Large intestine (tissue), 3 donors: ENCODE results near the gene ELF3. TPM values are rescaled to one million over a fixed set of nuclear protein-coding genes. Genes with fewer than 3 reads are reported as not detected.

ENCODE experiments used
- DNase-seq, 2 donors: peaks; one replicate each; pipeline versions ENCODE4 v3.0.0 to v3.0.0-alpha.2; 2013
- H3K27ac ChIP-seq: one replicate; pipeline ENCODE4 v1.5.1; 2013; ENCODE audit warnings: low read length
- H3K27me3 ChIP-seq: 2 replicates; pipeline ENCODE4 v1.6.1; 2013; ENCODE audit warnings: low read length; ENCODE audit not compliant: control insufficient read depth, insufficient read depth
- H3K36me3 ChIP-seq: 2 replicates; pipeline ENCODE4 v1.6.1; 2013; ENCODE audit warnings: low read length; ENCODE audit not compliant: control insufficient read depth, insufficient read depth
- H3K4me1 ChIP-seq: one replicate; pipeline ENCODE4 v1.6.1; 2013; ENCODE audit warnings: low read length; ENCODE audit not compliant: control insufficient read depth, insufficient read depth
- H3K4me3 ChIP-seq: one replicate; pipeline ENCODE4 v1.5.1; 2013; ENCODE audit warnings: low read length
- H3K9me3 ChIP-seq: one replicate; pipeline ENCODE4 v1.6.1; 2013; ENCODE audit warnings: mild to moderate bottlenecking, low read depth, low read length, moderate library complexity; ENCODE audit not compliant: control insufficient read depth
- WGBS: methylation state at CpG from one replicate; pipeline ENCODE4 v1.1.5; 2013; ENCODE audit warnings: low lambda C conversion rate; ENCODE audit not compliant: insufficient coverage; 5-methylcytosine and 5-hydroxymethylcytosine counted together
- polyA plus RNA-seq: library from polyadenylated mRNA; unstranded; fragments of 120-200 nt; gene quantifications from one replicate; pipeline ENCODE4 v1.2.1, GENCODE V29; 2013

The ELF3 gene
- polyA plus RNA-seq, 1 donor = 594 TPM

- H3K4me3 ChIP-seq = no peak overlapping the region
- no peaks in the 10 kb centered on the region for H3K9me3 ChIP-seq
- H3K27ac ChIP-seq = peak overlapping the region; percentile 99
- H3K36me3 ChIP-seq = peaks cover 48% of the 10 kb centered on the region
- peak; percentile 25 to 52 for DNase-seq
- no peaks in the 10 kb centered on the region for H3K27me3 ChIP-seq
- H3K4me1 ChIP-seq = peaks cover 37% of the 10 kb centered on the region
- no CpG with 5 or more reads among the region's 2 CpGs for WGBS
These were observed 4.4 kb upstream of the ELF3 start for GRCh38 chr1:202005958-202006357.

- peak overlapping the region; percentile 99 for H3K27ac ChIP-seq
- WGBS = no CpG with 5 or more reads among the region's 8 CpGs
- H3K4me3 ChIP-seq = peak overlapping the region; percentile 36
- no peaks in the 10 kb centered on the region for H3K27me3 ChIP-seq
- H3K9me3 ChIP-seq = no peaks in the 10 kb centered on the region
- peaks cover 44% of the 10 kb centered on the region for H3K36me3 ChIP-seq
- H3K4me1 ChIP-seq = peaks cover 37% of the 10 kb centered on the region
- peak in 1 of 2 donors; percentile 65 for DNase-seq
These were observed 3.1 kb upstream of the ELF3 start for GRCh38 chr1:202007304-202007703.

- peak overlapping the region; percentile 45 for H3K4me3 ChIP-seq
- no peaks in the 10 kb centered on the region for H3K27me3 ChIP-seq
- DNase-seq = peak; percentile 97 to 98
- no CpG with 5 or more reads among the region's 11 CpGs for WGBS
- H3K27ac ChIP-seq = peak overlapping the region; percentile 99
- H3K9me3 ChIP-seq = no peaks in the 10 kb centered on the region
- peaks cover 37% of the 10 kb centered on the region for H3K4me1 ChIP-seq
- H3K36me3 ChIP-seq = peaks cover 44% of the 10 kb centered on the region
These were observed 2.4 kb upstream of the ELF3 start for GRCh38 chr1:202007805-202008489.

GRCh38 chr1:202009326-202010179 is 834 bp upstream of the ELF3 start:
- peak overlapping the region; percentile 45 for H3K4me3 ChIP-seq
- no CpG with 5 or more reads among the region's 11 CpGs for WGBS
- H3K4me1 ChIP-seq = peaks cover 41% of the 10 kb centered on the region
- H3K27me3 ChIP-seq = no peaks in the 10 kb centered on the region
- no peaks in the 10 kb centered on the region for H3K9me3 ChIP-seq
- H3K36me3 ChIP-seq = peaks cover 45% of the 10 kb centered on the region
- H3K27ac ChIP-seq = peak overlapping the region; percentile 99
- DNase-seq = peak; percentile 85 to 92

- DNase-seq = peak in 1 of 2 donors; percentile 51
- Histone ChIP-seq H3K4me1 (peaks cover 31% of the 10 kb centered on the region), H3K9me3 (no peaks in the 10 kb centered on the region), H3K36me3 (peaks cover 50% of the 10 kb centered on the region), H3K4me3 (peak overlapping the region; percentile 68), H3K27ac (peak overlapping the region; percentile 93), H3K27me3 (no peaks in the 10 kb centered on the region)
- WGBS = no CpG with 5 or more reads among the region's 11 CpGs
These were observed 1.6 kb downstream of the ELF3 start for GRCh38 chr1:202011994-202012393.

GRCh38 chr1:202012544-202013478 is 2.4 kb downstream of the ELF3 start:
- peaks cover 49% of the 10 kb centered on the region for H3K36me3 ChIP-seq
- peak overlapping the region; percentile 68 for H3K4me3 ChIP-seq
- peak in 1 of 2 donors; percentile 58 for DNase-seq
- no peaks in the 10 kb centered on the region for H3K27me3 ChIP-seq
- no peaks in the 10 kb centered on the region for H3K9me3 ChIP-seq
- WGBS = no CpG with 5 or more reads among the region's 35 CpGs
- H3K27ac ChIP-seq = peak overlapping the region; percentile 93
- peaks cover 28% of the 10 kb centered on the region for H3K4me1 ChIP-seq

- no peaks in the 10 kb centered on the region for H3K27me3 ChIP-seq
- peaks cover 49% of the 10 kb centered on the region for H3K36me3 ChIP-seq
- peak in 1 of 2 donors; percentile 57 for DNase-seq
- WGBS = no CpG with 5 or more reads among the region's 12 CpGs
- H3K27ac ChIP-seq = peak overlapping the region; percentile 93
- H3K4me3 ChIP-seq = peak overlapping the region; percentile 68
- H3K9me3 ChIP-seq = no peaks in the 10 kb centered on the region
- H3K4me1 ChIP-seq = peaks cover 30% of the 10 kb centered on the region
These were observed 3.2 kb downstream of the ELF3 start for GRCh38 chr1:202013603-202014002.

GRCh38 chr1:202014060-202014459 is 3.7 kb downstream of the ELF3 start:
- H3K9me3 ChIP-seq = no peaks in the 10 kb centered on the region

GRCh38 chr1:202014915-202015661 is 4.7 kb downstream of the ELF3 start:
- peak overlapping the region; percentile 68 for H3K4me3 ChIP-seq
- peaks cover 49% of the 10 kb centered on the region for H3K36me3 ChIP-seq

More at GRCh38 chr1:202014060-202014459, 3.7 kb downstream of the ELF3 start:
- Histone ChIP-seq H3K36me3 (peaks cover 49% of the 10 kb centered on the region), H3K4me1 (peaks cover 30% of the 10 kb centered on the region), H3K27ac (peak overlapping the region; percentile 93), H3K27me3 (no peaks in the 10 kb centered on the region), H3K4me3 (peak overlapping the region; percentile 68)
- no CpG with 5 or more reads among the region's 6 CpGs for WGBS
- no peak for DNase-seq

More at GRCh38 chr1:202014915-202015661, 4.7 kb downstream of the ELF3 start:
- H3K27me3 ChIP-seq = no peaks in the 10 kb centered on the region
- no CpG with 5 or more reads among the region's 17 CpGs for WGBS
- DNase-seq = peak in 1 of 2 donors; percentile 64
- H3K4me1 ChIP-seq = peaks cover 28% of the 10 kb centered on the region
- no peaks in the 10 kb centered on the region for H3K9me3 ChIP-seq
- H3K27ac ChIP-seq = peak overlapping the region; percentile 93
